Activated CD4-positive, CD25-positive, alpha-beta regulatory T cell treated with anti-CD3 and anti-CD28 coated beads, Interleukin-2, amount 50 U/mL, for 72 hours (primary cell): ENCODE results near the gene OSBPL10.

Experiments used
- DNase-seq: peaks from one replicate; pipeline ENCODE4 v3.0.0; 2021

Gene OSBPL10

GRCh38 chr3:31841515-31841914, 139.5 kb downstream of the OSBPL10 start:
- no peak for DNase-seq

GRCh38 chr3:31840252-31840651, 140.8 kb downstream of the OSBPL10 start:
- no peak for DNase-seq

GRCh38 chr3:31839144-31839917, 141.7 kb downstream of the OSBPL10 start:
- no peak for DNase-seq

- DNase-seq, result no peak
Observed at GRCh38 chr3:31836131-31837075, 144.7 kb downstream of the OSBPL10 start.

GRCh38 chr3:31833391-31834190, 147.5 kb downstream of the OSBPL10 start:
- DNase-seq, result no peak

GRCh38 chr3:31832551-31832950, 148.5 kb downstream of the OSBPL10 start:
- DNase-seq, result no peak

GRCh38 chr3:31831591-31831990, 149.5 kb downstream of the OSBPL10 start:
- DNase-seq, result no peak

GRCh38 chr3:31829826-31830426, 151.1 kb downstream of the OSBPL10 start:
- DNase-seq, result no peak

- no peak for DNase-seq
Observed at GRCh38 chr3:31829010-31829409, 152.1 kb downstream of the OSBPL10 start.

- DNase-seq, result no peak
Observed at GRCh38 chr3:31828007-31828406, 153.1 kb downstream of the OSBPL10 start.

- no peak for DNase-seq
Observed at GRCh38 chr3:31823184-31823583, 157.9 kb downstream of the OSBPL10 start.

- DNase-seq, result no peak
Observed at GRCh38 chr3:31821118-31821517, 159.9 kb downstream of the OSBPL10 start.

GRCh38 chr3:31819441-31819840, 161.6 kb downstream of the OSBPL10 start:
- DNase-seq, result no peak

GRCh38 chr3:31817411-31817966, 163.6 kb downstream of the OSBPL10 start:
- no peak for DNase-seq

- no peak for DNase-seq
Observed at GRCh38 chr3:31815631-31816440, 165.2 kb downstream of the OSBPL10 start.

GRCh38 chr3:31815006-31815405, 166.1 kb downstream of the OSBPL10 start:
- DNase-seq, result no peak

- no peak for DNase-seq
Observed at GRCh38 chr3:31813686-31814085, 167.4 kb downstream of the OSBPL10 start.

- DNase-seq, result no peak
Observed at GRCh38 chr3:31813197-31813596, 167.9 kb downstream of the OSBPL10 start.

GRCh38 chr3:31810991-31811433, 170.1 kb downstream of the OSBPL10 start:
- DNase-seq, result no peak

GRCh38 chr3:31808143-31808720, 172.8 kb downstream of the OSBPL10 start:
- DNase-seq, result no peak
